ES-I3 (cell line): ENCODE data around the gene CTSD.
A peak's percentile ranks its signal among the peaks of the same experiment; 100 is the strongest.

ENCODE experiments used
- H3K36me3 ChIP-seq: 2 replicates; pipeline ENCODE4 v1.6.1; 2013; ENCODE audit warnings: mild to moderate bottlenecking, low read length, control low read depth, moderate library complexity; ENCODE audit not compliant: insufficient read depth
- H3K4me1 ChIP-seq: 2 replicates; pipeline ENCODE4 v1.6.1; 2013; ENCODE audit warnings: mild to moderate bottlenecking, control low read depth, low read length; ENCODE audit not compliant: insufficient read depth
- H3K9ac ChIP-seq: 2 replicates; pipeline ENCODE4 v1.6.1; 2013; ENCODE audit warnings: low read depth, mild to moderate bottlenecking, low read length, moderate library complexity
- H3K9me3 ChIP-seq: 2 replicates; pipeline ENCODE4 v1.6.1; 2013; ENCODE audit warnings: mild to moderate bottlenecking, low read length, moderate library complexity; ENCODE audit not compliant: control insufficient read depth, insufficient read depth

Gene CTSD

GRCh38 chr11:1767399-1768140, 3.8 kb upstream of the CTSD start:
- Histone ChIP-seq H3K9me3 (no peaks in the 10 kb centered on the region), H3K4me1 (peaks cover 5% of the 10 kb centered on the region; the same call in 1 of the 2 replicates), H3K9ac (no peak overlapping the region), H3K36me3 (no peaks in the 10 kb centered on the region)

- H3K9me3 ChIP-seq: no peaks in the 10 kb centered on the region
- H3K9ac ChIP-seq: no peak overlapping the region
- H3K4me1 ChIP-seq: no peaks in the 10 kb centered on the region; the same call in 1 of the 2 replicates
- H3K36me3 ChIP-seq: no peaks in the 10 kb centered on the region
These were observed 3.1 kb upstream of the CTSD start for GRCh38 chr11:1766719-1767398.

- Histone ChIP-seq H3K9me3 (no peaks in the 10 kb centered on the region), H3K4me1 (no peaks in the 10 kb centered on the region; the same call in 1 of the 2 replicates), H3K9ac (no peak overlapping the region), H3K36me3 (no peaks in the 10 kb centered on the region)
These were observed 2.4 kb upstream of the CTSD start for GRCh38 chr11:1765871-1766718.

GRCh38 chr11:1763336-1763795, 361 bp downstream of the CTSD start:
- H3K4me1 ChIP-seq: no peaks in the 10 kb centered on the region; the same call in 1 of the 2 replicates
- H3K9me3 ChIP-seq: no peaks in the 10 kb centered on the region
- peaks cover 5% of the 10 kb centered on the region; the same call in 1 of the 2 replicates for H3K36me3 ChIP-seq
- H3K9ac ChIP-seq: peak overlapping the region; percentile 87

- no peaks in the 10 kb centered on the region; the same call in 1 of the 2 replicates for H3K4me1 ChIP-seq
- H3K9me3 ChIP-seq: no peaks in the 10 kb centered on the region
- H3K9ac ChIP-seq: peak overlapping the region; percentile 87
- H3K36me3 ChIP-seq: peaks cover 5% of the 10 kb centered on the region; the same call in 1 of the 2 replicates
These were observed 1.0 kb downstream of the CTSD start for GRCh38 chr11:1762537-1763302.

GRCh38 chr11:1761857-1762536, 1.7 kb downstream of the CTSD start:
- Histone ChIP-seq H3K36me3 (peaks cover 5% of the 10 kb centered on the region; the same call in 1 of the 2 replicates), H3K9ac (no peak overlapping the region), H3K4me1 (no peaks in the 10 kb centered on the region; the same call in 1 of the 2 replicates), H3K9me3 (no peaks in the 10 kb centered on the region)

- H3K4me1 ChIP-seq: no peaks in the 10 kb centered on the region; the same call in 1 of the 2 replicates
- H3K9me3 ChIP-seq: no peaks in the 10 kb centered on the region
- H3K36me3 ChIP-seq: peaks cover 5% of the 10 kb centered on the region; the same call in 1 of the 2 replicates
- H3K9ac ChIP-seq: no peak overlapping the region
These were observed 2.4 kb downstream of the CTSD start for GRCh38 chr11:1761110-1761856.

- no peaks in the 10 kb centered on the region; the same call in 1 of the 2 replicates for H3K4me1 ChIP-seq
- no peaks in the 10 kb centered on the region for H3K9me3 ChIP-seq
- no peak overlapping the region for H3K9ac ChIP-seq
- H3K36me3 ChIP-seq: peaks cover 5% of the 10 kb centered on the region; the same call in 1 of the 2 replicates
These were observed 3.2 kb downstream of the CTSD start for GRCh38 chr11:1760351-1761109.

GRCh38 chr11:1759851-1760220, 3.9 kb downstream of the CTSD start:
- no peak overlapping the region for H3K9ac ChIP-seq
- no peaks in the 10 kb centered on the region; the same call in 1 of the 2 replicates for H3K4me1 ChIP-seq
- no peaks in the 10 kb centered on the region for H3K9me3 ChIP-seq
- H3K36me3 ChIP-seq: peaks cover 5% of the 10 kb centered on the region

- Histone ChIP-seq H3K36me3 (peaks cover 5% of the 10 kb centered on the region), H3K9ac (no peak overlapping the region), H3K4me1 (no peaks in the 10 kb centered on the region; the same call in 1 of the 2 replicates), H3K9me3 (no peaks in the 10 kb centered on the region)
These were observed 4.4 kb downstream of the CTSD start for GRCh38 chr11:1759151-1759850.

- peaks cover 5% of the 10 kb centered on the region for H3K36me3 ChIP-seq
- no peaks in the 10 kb centered on the region for H3K9me3 ChIP-seq
- H3K4me1 ChIP-seq: no peaks in the 10 kb centered on the region; the same call in 1 of the 2 replicates
- H3K9ac ChIP-seq: no peak overlapping the region
These were observed 5.0 kb downstream of the CTSD start for GRCh38 chr11:1758611-1759150.
